Lower lobe of right lung (tissue), 2 donors: Measurements from ENCODE around the gene NUP210. TPM values are rescaled to one million over a fixed set of nuclear protein-coding genes. Genes with fewer than 3 reads are reported as not detected.

Experiments used
- ATAC-seq, 2 donors: fragments of 200-7000 bp; cut with Tn5 transposase; one replicate each; pipeline ENCODE4 v1.9.1; 2020 to 2022; ENCODE audit warnings: mild to moderate bottlenecking in 2 of 2, moderate library complexity in 2 of 2
- DNase-seq: peaks from one replicate; pipeline ENCODE4 v3.0.0-alpha.2; 2020
- H3K27ac ChIP-seq: fragments of 200-600 bp; one replicate; pipeline ENCODE4 v1.8.0; 2022
- H3K27me3 ChIP-seq: fragments of 200-600 bp; one replicate; pipeline ENCODE4 v1.8.0; 2022; ENCODE audit warnings: low read depth
- H3K36me3 ChIP-seq: fragments of 200-600 bp; one replicate; pipeline ENCODE4 v1.8.0; 2022; ENCODE audit warnings: mild to moderate bottlenecking
- H3K4me1 ChIP-seq: fragments of 200-600 bp; one replicate; pipeline ENCODE4 v1.8.0; 2022
- H3K4me3 ChIP-seq: fragments of 200-600 bp; one replicate; pipeline ENCODE4 v1.8.0; 2022; ENCODE audit warnings: mild to moderate bottlenecking
- H3K9me3 ChIP-seq: fragments of 200-600 bp; one replicate; pipeline ENCODE4 v1.8.0; 2022
- CTCF ChIP-seq: fragments of 200-600 bp; IDR thresholded peaks from one replicate; pipeline ENCODE4 v1.8.0; 2022; ENCODE audit warnings: antibody characterized with exemption, mild to moderate bottlenecking
- intact Hi-C: fragments of 100-400 bp; cut with DNase I; formaldehyde crosslinking; loops from one replicate; pipeline ENCODE4 v1.11.0; 2022
- total RNA-seq: library from RNA; stranded (reverse); fragmentation: NEBNext Ultra II Directional; extraction: Animal tissue kit (Norgen Biotek cat#: 25700); gene quantifications from one replicate; pipeline ENCODE4 v1.2.1, GENCODE V29; 2021
- donor health status: DM: no; HTN: yes; CAD: no; lungs with severe emphysema.

The NUP210 gene
- total RNA-seq, 1 donor from 2014 or later: 22.2 TPM

- Histone ChIP-seq H3K4me3 (no peak overlapping the region), H3K36me3 (peaks cover 48% of the 10 kb centered on the region)
Measured at GRCh38 chr3:13370055-13370454, 50.1 kb downstream of the NUP210 start.

GRCh38 chr3:13368834-13369233 is 51.3 kb downstream of the NUP210 start:
- no peak for TF ChIP-seq CTCF
- H3K36me3 ChIP-seq: peaks cover 48% of the 10 kb centered on the region
- intact Hi-C loops: no loop called here
- no peaks in the 10 kb centered on the region for H3K27me3 ChIP-seq
- ATAC-seq (no peak), DNase-seq (no peak)
- no peaks in the 10 kb centered on the region for H3K4me1 ChIP-seq
- no peak overlapping the region for H3K4me3 ChIP-seq
- no peak overlapping the region for H3K27ac ChIP-seq
- H3K9me3 ChIP-seq: no peaks in the 10 kb centered on the region

More at GRCh38 chr3:13370055-13370454, 50.1 kb downstream of the NUP210 start:
- Histone ChIP-seq H3K9me3 (no peaks in the 10 kb centered on the region), H3K4me1 (no peaks in the 10 kb centered on the region), H3K27me3 (no peaks in the 10 kb centered on the region), H3K27ac (no peak overlapping the region)
- TF ChIP-seq CTCF: no peak
- ATAC-seq (no peak), DNase-seq (no peak)
- intact Hi-C loops: no loop called here

GRCh38 chr3:13367728-13368127 is 52.4 kb downstream of the NUP210 start:
- no peaks in the 10 kb centered on the region for H3K9me3 ChIP-seq
- H3K27ac ChIP-seq: no peak overlapping the region
- no peaks in the 10 kb centered on the region for H3K27me3 ChIP-seq
- ATAC-seq (no peak), DNase-seq (no peak)
- peaks cover 48% of the 10 kb centered on the region for H3K36me3 ChIP-seq
- no peaks in the 10 kb centered on the region for H3K4me1 ChIP-seq
- H3K4me3 ChIP-seq: no peak overlapping the region
- no peak for TF ChIP-seq CTCF
- intact Hi-C loops: no loop called here

GRCh38 chr3:13365390-13366379 is 54.4 kb downstream of the NUP210 start:
- H3K4me1 ChIP-seq: no peaks in the 10 kb centered on the region
- no peak overlapping the region for H3K27ac ChIP-seq
- TF ChIP-seq CTCF: no peak
- DNase-seq (no peak), ATAC-seq (no peak)
- no peaks in the 10 kb centered on the region for H3K27me3 ChIP-seq
- peaks cover 38% of the 10 kb centered on the region for H3K36me3 ChIP-seq
- H3K9me3 ChIP-seq: no peaks in the 10 kb centered on the region
- H3K4me3 ChIP-seq: no peak overlapping the region
- intact Hi-C loops: no loop called here

GRCh38 chr3:13364602-13365271 is 55.4 kb downstream of the NUP210 start:
- Histone ChIP-seq H3K36me3 (peaks cover 44% of the 10 kb centered on the region), H3K4me1 (no peaks in the 10 kb centered on the region), H3K27ac (no peak overlapping the region), H3K27me3 (no peaks in the 10 kb centered on the region), H3K9me3 (no peaks in the 10 kb centered on the region), H3K4me3 (no peak overlapping the region)
- TF ChIP-seq CTCF: no peak
- intact Hi-C loops: no loop called here
- no peak for DNase-seq
- no peak for ATAC-seq
